C4-2B (cell line): ENCODE measurements around the gene KRT73.
"Not testable (repeated sequence)": the region's sequence is repeated elsewhere in the genome, so short reads cannot be mapped to it uniquely, and the experiment has no call there.

Experiments
- H3K27ac ChIP-seq: fragments of 450-650 bp; 2 replicates; pipeline ENCODE4 v1.5.1; 2017
- ZFX ChIP-seq: fragments of 450-650 bp; IDR thresholded peaks from 2 replicates; pipeline ENCODE4 v1.6.1; 2017
- TF ChIP-seq, protein P1 (sequence below): fragments of 450-650 bp; conservative IDR thresholded peaks from 2 replicates; pipeline ENCODE4 v1.5.1; 2017; ENCODE audit warnings: mild to moderate bottlenecking

The KRT73 gene

DNA sequence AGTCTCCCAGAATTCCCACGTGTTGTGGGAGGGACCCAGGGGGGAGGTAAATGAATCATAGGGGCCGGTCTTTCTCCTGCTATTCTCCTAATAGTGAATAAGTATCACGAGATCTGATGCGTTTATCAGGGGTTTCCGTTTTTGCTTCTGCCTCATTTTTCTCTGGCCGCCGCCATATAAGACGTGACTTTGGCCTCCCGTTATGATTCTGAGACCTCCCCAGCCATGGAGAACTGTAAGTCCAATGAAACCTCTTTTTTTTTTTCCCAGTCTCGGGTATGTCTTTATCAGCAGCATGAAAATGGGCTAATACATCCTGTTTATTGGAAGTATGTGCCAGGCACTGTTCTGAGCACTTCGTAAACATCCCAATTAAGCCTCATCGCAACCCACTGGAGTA, 17.9 kb downstream of the KRT73 start:
- H3K27ac ChIP-seq: no peak overlapping the region

DNA sequence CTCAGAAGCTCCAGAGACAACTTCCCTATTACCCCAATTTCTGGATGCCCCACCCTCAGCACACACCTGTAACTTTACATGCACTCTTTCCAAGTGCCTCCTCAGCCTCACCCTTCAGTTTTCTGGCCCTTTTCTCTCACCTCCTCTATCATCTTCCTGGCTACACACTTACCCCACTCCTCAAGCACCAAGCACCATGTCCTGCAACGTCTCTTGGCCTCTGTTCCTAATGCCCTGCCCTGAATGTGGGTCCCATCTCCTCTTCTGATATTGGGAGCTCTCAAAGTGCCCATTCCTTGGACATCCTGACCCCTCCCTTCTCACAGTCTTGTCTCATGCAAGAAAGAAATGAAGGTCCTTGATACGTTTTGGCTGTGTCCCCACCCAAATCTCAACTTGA, 18.3 kb downstream of the KRT73 start:
- H3K27ac ChIP-seq: no peak overlapping the region
- no peak for TF ChIP-seq ZFX
- TF ChIP-seq, protein P1, sequence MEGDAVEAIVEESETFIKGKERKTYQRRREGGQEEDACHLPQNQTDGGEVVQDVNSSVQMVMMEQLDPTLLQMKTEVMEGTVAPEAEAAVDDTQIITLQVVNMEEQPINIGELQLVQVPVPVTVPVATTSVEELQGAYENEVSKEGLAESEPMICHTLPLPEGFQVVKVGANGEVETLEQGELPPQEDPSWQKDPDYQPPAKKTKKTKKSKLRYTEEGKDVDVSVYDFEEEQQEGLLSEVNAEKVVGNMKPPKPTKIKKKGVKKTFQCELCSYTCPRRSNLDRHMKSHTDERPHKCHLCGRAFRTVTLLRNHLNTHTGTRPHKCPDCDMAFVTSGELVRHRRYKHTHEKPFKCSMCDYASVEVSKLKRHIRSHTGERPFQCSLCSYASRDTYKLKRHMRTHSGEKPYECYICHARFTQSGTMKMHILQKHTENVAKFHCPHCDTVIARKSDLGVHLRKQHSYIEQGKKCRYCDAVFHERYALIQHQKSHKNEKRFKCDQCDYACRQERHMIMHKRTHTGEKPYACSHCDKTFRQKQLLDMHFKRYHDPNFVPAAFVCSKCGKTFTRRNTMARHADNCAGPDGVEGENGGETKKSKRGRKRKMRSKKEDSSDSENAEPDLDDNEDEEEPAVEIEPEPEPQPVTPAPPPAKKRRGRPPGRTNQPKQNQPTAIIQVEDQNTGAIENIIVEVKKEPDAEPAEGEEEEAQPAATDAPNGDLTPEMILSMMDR: no peak

More for the DNA sequence above, 17.9 kb downstream of the KRT73 start:
- TF ChIP-seq, protein P1: no peak
- TF ChIP-seq ZFX: no peak

DNA sequence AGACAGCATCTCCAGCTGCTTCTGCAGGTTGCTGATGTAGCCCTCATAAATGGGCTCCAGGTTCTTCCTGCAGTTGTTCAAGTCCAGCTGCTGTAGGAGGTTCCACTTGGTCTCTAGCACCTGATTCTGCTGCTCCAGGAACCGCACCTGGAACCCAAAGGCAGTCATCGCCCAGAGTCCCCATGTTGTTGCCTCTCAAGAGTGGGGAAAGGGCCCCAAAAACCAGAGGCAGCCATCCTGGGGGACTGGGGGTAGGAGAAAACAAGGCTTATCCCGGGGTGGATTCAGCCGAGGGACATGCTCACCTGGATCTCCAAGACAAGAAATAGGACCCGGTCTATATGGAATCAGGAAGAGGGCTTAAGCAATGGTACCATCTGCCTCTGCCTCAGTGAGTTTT, 19.4 kb downstream of the KRT73 start:
- H3K27ac ChIP-seq: no peak overlapping the region
- TF ChIP-seq, protein P1: no peak
- TF ChIP-seq ZFX: no peak

DNA sequence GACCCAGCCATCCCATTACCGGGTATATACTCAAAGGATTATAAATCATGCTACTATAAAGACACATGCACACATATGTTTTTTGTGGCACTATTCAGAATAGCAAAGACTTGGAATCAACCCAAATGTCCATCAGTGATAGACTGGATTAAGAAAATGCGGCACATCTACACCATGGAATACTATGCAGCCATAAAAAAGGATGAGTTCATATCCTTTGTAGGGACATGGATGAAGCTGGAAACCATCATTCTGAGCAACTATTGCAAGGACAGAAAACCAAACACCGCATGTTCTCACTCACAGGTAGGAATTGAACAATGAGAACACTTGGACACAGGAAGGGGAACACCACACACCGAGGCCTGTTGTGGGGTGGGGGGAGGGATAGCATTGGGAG, 24.1 kb downstream of the KRT73 start:
- H3K27ac ChIP-seq: not testable (repeated sequence)

DNA sequence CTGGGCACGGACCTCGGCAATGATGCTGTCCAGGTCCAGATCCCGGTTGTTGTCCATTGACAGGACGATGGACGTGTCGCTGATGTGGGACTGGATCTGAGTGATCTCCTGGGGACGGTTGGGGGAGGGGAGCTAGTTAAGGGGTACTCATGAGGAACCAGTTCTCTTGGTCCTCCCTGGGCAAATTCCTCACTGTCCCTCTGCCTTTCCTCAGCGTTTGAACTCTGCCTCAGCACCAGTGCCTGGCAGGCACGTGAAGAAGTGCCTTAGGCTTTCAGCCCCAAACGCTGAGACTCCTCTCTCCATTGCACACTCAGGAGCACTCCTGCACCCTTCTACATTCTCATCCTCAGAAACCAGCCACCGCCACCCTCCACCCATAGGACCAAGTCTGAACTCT, 26.8 kb downstream of the KRT73 start:
- no peak for TF ChIP-seq ZFX
- TF ChIP-seq, protein P1: no peak
- H3K27ac ChIP-seq: no peak overlapping the region

DNA sequence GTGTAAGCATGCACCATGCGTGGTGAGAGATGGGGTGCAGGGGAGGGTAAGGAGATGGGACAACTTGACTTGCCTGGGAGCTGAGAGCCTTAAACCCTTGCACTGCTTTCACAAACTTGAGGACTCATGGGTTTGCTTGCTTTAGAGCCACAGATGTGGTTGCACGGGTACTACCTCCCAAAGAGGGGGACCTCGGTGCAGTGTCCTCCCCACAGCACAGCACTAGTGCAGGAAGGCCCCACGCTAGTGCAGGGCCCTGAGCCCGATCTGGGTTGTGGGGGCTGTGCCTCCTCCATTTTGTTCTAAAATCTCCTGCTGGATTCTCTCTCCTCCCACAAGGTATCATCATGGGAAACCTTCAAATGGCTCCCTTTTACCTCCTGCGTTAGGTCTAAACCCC, 28.3 kb downstream of the KRT73 start:
- TF ChIP-seq ZFX: no peak
- TF ChIP-seq, protein P1: no peak
- no peak overlapping the region for H3K27ac ChIP-seq

DNA sequence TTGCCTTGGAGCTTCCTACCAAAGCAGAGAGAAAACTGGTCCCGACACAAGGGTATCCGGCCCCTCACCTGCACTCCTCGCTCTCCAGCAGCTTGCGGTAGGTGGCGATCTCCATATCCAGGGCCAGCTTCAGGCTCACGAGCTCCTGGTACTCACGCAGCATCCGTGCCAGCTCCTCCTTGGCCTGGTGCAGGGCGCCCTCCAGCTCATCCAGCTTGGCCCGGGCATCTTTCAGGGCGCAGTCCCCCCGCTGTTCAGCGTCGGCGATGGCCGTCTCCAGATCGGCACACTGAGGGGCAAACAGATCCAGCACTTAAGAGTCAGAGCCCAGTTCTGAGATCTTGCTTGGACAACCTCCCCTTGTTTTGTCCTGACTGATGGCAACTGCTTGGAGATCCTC, 30.8 kb downstream of the KRT73 start:
- TF ChIP-seq, protein P1: no peak
- TF ChIP-seq ZFX: no peak
- no peak overlapping the region for H3K27ac ChIP-seq

DNA sequence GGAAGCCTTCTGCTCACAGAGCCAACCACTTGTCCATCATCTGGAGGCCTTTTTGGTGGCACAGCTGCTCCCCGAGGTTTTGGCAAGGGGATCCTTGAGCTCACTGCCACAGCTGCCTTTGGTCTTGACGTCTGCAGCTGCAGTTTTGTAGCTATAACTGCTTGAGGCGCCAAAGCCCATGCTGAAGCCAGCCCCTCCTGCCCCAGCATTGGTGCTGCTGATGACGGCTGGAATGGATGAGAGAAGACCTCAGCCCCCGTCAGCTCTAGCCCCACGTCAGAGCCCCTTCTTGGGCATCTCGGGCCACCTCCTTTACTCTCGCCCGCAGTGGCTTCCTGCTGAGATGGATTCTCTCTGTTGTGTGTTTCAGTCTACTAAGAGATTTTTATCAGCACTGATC, 32.4 kb downstream of the KRT73 start:
- H3K27ac ChIP-seq: no peak overlapping the region
- TF ChIP-seq ZFX: no peak
- TF ChIP-seq, protein P1: no peak
